K562 (cell line): ENCODE measurements around the gene ACSL3.

Experiments
- EP300 ChIP-seq: IDR thresholded peaks from 2 replicates; pipeline ENCODE4 v1.6.1; 2012; ENCODE audit warnings: low read length, improper control_type of control experiment
- FOXJ3 ChIP-seq: sonication (generic); formaldehyde crosslinking; IDR thresholded peaks from 2 replicates; pipeline ENCODE4 v1.4.0; 2020; ENCODE audit warnings: mild to moderate bottlenecking, missing genetic modification reagents
- HDAC6 ChIP-seq: IDR thresholded peaks from 2 replicates; pipeline ENCODE4 v1.6.1; 2012; ENCODE audit warnings: low read depth, mild to moderate bottlenecking, control low read depth, inconsistent platforms, low read length, moderate library complexity
- MAZ ChIP-seq, 2 experiments: fragments of 450-650 bp in 1 of 2; sonication (generic) in 1 of 2; formaldehyde crosslinking; IDR thresholded peaks in 1 of 2; conservative IDR thresholded peaks in 1 of 2; 2 replicates each; pipeline versions ENCODE4 v1.4.0 to v1.5.0; 2020; ENCODE audit warnings: mild to moderate bottlenecking in 1 of 2, missing genetic modification reagents in 1 of 2
- SETDB1 ChIP-seq: IDR thresholded peaks from one replicate; pipeline ENCODE4 v1.6.1; 2012; ENCODE audit warnings: low read length, control low read depth, inconsistent platforms
- TAF1 ChIP-seq: IDR thresholded peaks from 2 replicates; pipeline ENCODE4 v1.6.1; 2011; ENCODE audit warnings: mild to moderate bottlenecking, low read length, moderate library complexity; ENCODE audit not compliant: insufficient read depth, control insufficient read depth, severe bottlenecking; ENCODE audit errors: extremely low read depth
- ZBED1 ChIP-seq: IDR thresholded peaks from 2 replicates; pipeline ENCODE4 v1.6.1; 2014
- ZFX ChIP-seq: sonication (generic); formaldehyde crosslinking; IDR thresholded peaks from 2 replicates; pipeline ENCODE4 v1.8.0; 2022; ENCODE audit warnings: mild to moderate bottlenecking, missing genetic modification reagents, moderate library complexity
- ZNF121 ChIP-seq: sonication (generic); formaldehyde crosslinking; conservative IDR thresholded peaks from 2 replicates; pipeline ENCODE4 v1.8.0; 2022; ENCODE audit warnings: missing genetic modification reagents
- ZNF561 ChIP-seq: fragments of 450-650 bp; formaldehyde crosslinking; conservative IDR thresholded peaks from 2 replicates; pipeline ENCODE4 v1.4.0; 2020; ENCODE audit warnings: mild to moderate bottlenecking, moderate library complexity
- TF ChIP-seq, protein P1 (sequence below): sonication (generic); formaldehyde crosslinking; IDR thresholded peaks from 2 replicates; pipeline ENCODE4 v1.8.0; 2022; ENCODE audit warnings: missing genetic modification reagents, mild to moderate bottlenecking, borderline replicate concordance
- TF ChIP-seq, protein P2 (sequence below): sonication (generic); formaldehyde crosslinking; IDR thresholded peaks from 2 replicates; pipeline ENCODE4 v1.8.1; 2023; ENCODE audit warnings: mild to moderate bottlenecking, missing genetic modification reagents, moderate library complexity
- TF ChIP-seq, protein P3 (sequence below): sonication (generic); formaldehyde crosslinking; IDR thresholded peaks from 2 replicates; pipeline ENCODE4 v1.8.1; 2023; ENCODE audit warnings: mild to moderate bottlenecking, missing genetic modification reagents
- TF ChIP-seq, protein P4 (sequence below), 3 experiments: IDR thresholded peaks in 2 of 3; conservative IDR thresholded peaks in 1 of 3; 2 replicates each; pipeline ENCODE4 v1.5.1; 2011 to 2012; ENCODE audit warnings: low read length in 3 of 3, mild to moderate bottlenecking in 3 of 3, control low read depth in 2 of 3, improper control_type of control experiment in 1 of 3, inconsistent platforms in 1 of 3, low read depth in 1 of 3, mixed read lengths in 1 of 3, moderate library complexity in 1 of 3; ENCODE audit not compliant: insufficient read depth in 2 of 3

DNA sequence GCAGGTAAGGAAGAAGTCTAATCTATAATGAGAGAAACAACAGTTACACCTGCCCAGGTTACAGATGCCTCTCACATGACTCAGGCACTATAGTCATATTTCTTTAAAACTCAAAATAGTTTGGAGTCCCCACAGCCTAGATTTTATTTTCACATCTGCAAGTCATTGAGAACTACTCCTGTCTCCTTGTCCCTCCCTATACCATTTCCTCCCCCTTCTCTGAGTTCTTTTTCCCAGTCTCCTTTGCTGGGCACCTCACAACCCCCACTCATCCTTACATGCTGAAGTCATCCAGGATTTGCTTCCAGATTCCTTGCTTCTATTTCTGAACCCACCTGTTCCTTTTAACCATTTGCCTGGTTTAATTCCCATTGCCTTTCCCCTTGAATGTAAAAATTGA, 118.0 kb downstream of the ACSL3 start:
- TF ChIP-seq, protein P1, sequence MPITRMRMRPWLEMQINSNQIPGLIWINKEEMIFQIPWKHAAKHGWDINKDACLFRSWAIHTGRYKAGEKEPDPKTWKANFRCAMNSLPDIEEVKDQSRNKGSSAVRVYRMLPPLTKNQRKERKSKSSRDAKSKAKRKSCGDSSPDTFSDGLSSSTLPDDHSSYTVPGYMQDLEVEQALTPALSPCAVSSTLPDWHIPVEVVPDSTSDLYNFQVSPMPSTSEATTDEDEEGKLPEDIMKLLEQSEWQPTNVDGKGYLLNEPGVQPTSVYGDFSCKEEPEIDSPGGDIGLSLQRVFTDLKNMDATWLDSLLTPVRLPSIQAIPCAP (CRISPR knock-in tag): no peak
- no peak for TF ChIP-seq FOXJ3 (CRISPR knock-in tag)
- TF ChIP-seq HDAC6: no peak
- TF ChIP-seq, protein P2, sequence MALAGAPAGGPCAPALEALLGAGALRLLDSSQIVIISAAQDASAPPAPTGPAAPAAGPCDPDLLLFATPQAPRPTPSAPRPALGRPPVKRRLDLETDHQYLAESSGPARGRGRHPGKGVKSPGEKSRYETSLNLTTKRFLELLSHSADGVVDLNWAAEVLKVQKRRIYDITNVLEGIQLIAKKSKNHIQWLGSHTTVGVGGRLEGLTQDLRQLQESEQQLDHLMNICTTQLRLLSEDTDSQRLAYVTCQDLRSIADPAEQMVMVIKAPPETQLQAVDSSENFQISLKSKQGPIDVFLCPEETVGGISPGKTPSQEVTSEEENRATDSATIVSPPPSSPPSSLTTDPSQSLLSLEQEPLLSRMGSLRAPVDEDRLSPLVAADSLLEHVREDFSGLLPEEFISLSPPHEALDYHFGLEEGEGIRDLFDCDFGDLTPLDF: no peak
- no peak for TF ChIP-seq TAF1
- TF ChIP-seq ZFX (CRISPR knock-in tag): no peak
- TF ChIP-seq MAZ (CRISPR knock-in tag; conservative IDR thresholded peaks at IDR 0.05 in 1 of 2, IDR thresholded peaks at IDR 0.05 in 1 of 2): no peak
- no peak for TF ChIP-seq EP300
- TF ChIP-seq, protein P3, sequence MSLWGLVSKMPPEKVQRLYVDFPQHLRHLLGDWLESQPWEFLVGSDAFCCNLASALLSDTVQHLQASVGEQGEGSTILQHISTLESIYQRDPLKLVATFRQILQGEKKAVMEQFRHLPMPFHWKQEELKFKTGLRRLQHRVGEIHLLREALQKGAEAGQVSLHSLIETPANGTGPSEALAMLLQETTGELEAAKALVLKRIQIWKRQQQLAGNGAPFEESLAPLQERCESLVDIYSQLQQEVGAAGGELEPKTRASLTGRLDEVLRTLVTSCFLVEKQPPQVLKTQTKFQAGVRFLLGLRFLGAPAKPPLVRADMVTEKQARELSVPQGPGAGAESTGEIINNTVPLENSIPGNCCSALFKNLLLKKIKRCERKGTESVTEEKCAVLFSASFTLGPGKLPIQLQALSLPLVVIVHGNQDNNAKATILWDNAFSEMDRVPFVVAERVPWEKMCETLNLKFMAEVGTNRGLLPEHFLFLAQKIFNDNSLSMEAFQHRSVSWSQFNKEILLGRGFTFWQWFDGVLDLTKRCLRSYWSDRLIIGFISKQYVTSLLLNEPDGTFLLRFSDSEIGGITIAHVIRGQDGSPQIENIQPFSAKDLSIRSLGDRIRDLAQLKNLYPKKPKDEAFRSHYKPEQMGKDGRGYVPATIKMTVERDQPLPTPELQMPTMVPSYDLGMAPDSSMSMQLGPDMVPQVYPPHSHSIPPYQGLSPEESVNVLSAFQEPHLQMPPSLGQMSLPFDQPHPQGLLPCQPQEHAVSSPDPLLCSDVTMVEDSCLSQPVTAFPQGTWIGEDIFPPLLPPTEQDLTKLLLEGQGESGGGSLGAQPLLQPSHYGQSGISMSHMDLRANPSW (CRISPR knock-in tag): no peak
- no peak for TF ChIP-seq ZNF561 (CRISPR knock-in tag)
- TF ChIP-seq SETDB1: no peak
- TF ChIP-seq ZBED1: no peak
- TF ChIP-seq, protein P4, sequence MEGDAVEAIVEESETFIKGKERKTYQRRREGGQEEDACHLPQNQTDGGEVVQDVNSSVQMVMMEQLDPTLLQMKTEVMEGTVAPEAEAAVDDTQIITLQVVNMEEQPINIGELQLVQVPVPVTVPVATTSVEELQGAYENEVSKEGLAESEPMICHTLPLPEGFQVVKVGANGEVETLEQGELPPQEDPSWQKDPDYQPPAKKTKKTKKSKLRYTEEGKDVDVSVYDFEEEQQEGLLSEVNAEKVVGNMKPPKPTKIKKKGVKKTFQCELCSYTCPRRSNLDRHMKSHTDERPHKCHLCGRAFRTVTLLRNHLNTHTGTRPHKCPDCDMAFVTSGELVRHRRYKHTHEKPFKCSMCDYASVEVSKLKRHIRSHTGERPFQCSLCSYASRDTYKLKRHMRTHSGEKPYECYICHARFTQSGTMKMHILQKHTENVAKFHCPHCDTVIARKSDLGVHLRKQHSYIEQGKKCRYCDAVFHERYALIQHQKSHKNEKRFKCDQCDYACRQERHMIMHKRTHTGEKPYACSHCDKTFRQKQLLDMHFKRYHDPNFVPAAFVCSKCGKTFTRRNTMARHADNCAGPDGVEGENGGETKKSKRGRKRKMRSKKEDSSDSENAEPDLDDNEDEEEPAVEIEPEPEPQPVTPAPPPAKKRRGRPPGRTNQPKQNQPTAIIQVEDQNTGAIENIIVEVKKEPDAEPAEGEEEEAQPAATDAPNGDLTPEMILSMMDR (IDR thresholded peaks at IDR 0.05 in 2 of 3, conservative IDR thresholded peaks at IDR 0.05 in 1 of 3; ENCODE audit: insufficient read depth in 2 of 3, low read depth in 1 of 3, low read length in 3 of 3): no peak
- no peak for TF ChIP-seq ZNF121 (CRISPR knock-in tag)
